Peyer's patch (tissue), 4 donors: ENCODE measurements around the gene TRAPPC13.

Source experiments
- CTCF ChIP-seq, 6 experiments: fragments of 450-650 bp in 4 of 6; fragments of 200-600 bp in 2 of 6; sonication (generic) in 1 of 6; IDR thresholded peaks; one replicate each; pipeline ENCODE4 v1.5.1; 2017 to 2019; ENCODE audit warnings: antibody characterized with exemption in 6 of 6, mild to moderate bottlenecking in 3 of 6, moderate library complexity in 1 of 6
- POLR2A ChIP-seq, 2 donors: fragments of 450-650 bp; IDR thresholded peaks; one replicate each; pipeline ENCODE4 v1.5.1; 2017; ENCODE audit warnings: antibody characterized with exemption in 2 of 2, mild to moderate bottlenecking in 2 of 2, moderate library complexity in 2 of 2

- TF ChIP-seq POLR2A (IDR thresholded peaks at IDR 0.05) (no peak), CTCF (IDR thresholded peaks at IDR 0.05) (no peak)
These were observed 77.2 kb downstream of the TRAPPC13 start for GRCh38 chr5:65702036-65702435.
